IPS DF 19.7 (cell line): ENCODE data around the gene ZMIZ1.

Experiments used
- DNase-seq: peaks from one replicate; pipeline ENCODE4 v3.0.0-alpha.2; 2013; ENCODE audit warnings: low read depth, low spot score

Gene ZMIZ1

DNA sequence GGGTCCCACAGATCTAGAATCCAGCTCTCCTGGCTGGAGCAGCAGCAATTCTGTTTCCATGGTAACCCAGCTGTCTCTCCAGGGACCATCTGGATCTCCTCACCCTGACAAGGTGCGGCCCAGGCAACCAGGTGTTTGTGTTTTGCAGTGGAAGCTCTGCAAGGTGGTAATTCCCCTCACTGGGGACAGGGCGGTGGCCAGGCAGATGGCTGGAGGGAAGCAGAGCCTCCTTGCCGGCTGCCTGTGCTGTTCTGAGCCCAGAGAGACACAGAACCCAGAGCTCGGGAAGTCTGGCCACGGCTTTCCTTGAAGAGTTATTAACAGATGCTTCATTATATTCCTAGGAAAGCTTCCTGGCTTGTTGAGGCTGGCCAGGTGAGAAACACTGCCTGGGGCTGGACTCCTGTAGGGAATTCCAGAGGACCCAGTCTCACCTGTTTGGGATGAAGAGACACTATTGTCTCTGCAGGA, 160.3 kb downstream of the ZMIZ1 start:
- DNase-seq = no peak

DNA sequence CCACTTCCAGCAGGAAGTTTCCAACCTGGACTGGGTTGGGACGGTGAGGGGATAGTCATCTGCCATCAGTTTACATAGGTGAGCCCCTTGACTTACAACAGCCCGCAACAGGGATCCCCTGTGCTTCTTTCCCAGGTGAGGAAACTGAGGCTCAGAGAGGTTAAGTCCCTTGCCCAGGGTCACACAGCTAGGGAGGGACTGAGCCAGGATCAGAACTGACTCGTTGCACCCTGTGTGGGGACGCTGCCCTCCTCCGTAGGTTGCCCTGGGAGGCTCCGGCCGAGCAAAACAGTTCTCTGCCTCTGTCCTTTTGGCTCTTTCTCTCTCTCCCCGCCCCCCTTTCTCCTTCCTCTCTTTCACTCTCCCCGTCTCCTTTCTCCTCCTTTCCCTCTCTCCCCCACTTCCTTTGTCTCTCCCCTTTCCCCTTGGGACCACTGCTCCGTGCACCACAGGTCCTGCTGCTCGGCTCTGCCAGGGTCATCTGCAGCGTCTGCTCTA, 161.1 kb downstream of the ZMIZ1 start:
- DNase-seq = no peak

DNA sequence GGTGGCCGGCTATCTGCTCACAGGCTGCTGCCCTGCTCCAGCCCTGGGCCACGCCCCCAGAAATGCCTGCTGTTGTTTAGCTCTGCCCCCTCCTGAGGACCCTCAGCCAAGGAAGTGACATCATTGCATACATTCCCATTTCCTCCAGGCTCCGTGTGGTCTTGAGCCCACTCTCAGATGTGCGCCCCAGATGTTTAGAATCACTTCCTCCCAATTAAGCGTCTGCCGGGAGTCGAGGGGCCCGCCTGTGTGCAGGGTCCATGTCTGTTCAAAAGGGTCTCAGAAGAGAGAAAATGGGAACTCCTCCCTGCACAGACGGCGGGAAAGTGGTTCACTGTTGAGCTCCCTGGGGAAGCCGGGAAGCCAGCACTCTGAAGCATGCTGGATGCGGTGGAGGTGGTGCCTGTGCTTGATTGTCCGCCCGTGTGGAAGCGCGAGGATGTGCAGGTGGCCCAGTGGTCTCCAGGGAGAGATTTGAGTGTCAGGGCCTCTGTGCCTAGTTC, 161.6 kb downstream of the ZMIZ1 start:
- DNase-seq = no peak

DNA sequence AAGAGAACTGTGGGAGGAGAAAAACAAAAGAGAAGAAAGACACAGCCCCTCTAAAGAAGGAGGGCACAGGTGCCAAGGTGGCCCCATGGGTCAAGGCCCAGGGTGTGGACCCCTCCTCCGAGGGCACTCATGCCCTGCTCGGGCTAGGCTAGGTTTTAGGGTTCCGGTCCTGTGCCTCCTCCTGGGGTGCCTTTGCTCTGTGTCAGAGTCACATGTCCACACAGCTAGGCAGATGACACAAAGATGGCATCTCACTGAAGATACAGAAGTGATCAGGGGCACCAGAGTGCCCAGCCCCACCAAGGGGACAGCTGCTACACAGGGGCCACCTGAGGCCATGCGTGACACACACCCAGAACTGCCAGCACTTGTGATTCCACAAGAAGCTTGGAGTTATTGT, 162.1 kb downstream of the ZMIZ1 start:
- DNase-seq = no peak

DNA sequence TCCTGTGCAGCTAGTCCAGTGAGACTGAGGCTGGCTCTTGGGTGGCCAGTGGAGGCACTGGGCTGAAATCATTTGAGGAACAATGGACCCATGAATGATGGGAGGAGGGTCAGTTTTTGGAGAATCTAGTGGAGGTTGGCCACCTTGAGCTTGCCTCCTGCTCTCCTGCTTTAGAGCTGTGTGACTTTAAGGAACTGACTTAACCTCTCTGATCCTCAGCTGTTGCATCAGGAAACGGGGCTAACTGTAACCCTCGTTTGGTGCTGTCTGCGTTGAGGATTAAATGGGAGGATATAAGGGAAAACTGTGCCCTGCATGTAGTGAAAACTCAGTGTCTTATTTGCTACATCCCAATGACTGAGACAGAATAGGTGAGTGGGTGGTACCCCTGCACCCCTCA, 163.1 kb downstream of the ZMIZ1 start:
- no peak for DNase-seq

DNA sequence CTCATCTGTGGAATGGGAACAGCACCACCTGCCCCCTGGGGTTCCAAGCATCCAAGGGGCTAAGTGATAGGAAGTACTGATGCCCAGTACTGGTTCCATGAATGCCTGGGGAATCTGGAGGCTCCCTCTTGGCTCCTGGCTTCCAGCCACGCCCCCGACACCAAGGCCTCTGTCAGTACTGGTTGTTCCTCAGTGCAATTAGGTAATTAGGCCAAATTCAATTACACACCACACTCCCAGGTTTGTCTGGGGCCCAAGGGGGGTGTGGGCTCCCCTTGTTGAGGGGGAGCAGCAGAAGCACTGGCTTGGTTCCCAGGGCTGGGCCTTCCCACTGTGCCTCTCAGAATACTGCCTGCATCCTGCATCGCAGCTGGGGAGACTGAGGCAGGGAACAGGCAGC, 164.1 kb downstream of the ZMIZ1 start:
- no peak for DNase-seq

DNA sequence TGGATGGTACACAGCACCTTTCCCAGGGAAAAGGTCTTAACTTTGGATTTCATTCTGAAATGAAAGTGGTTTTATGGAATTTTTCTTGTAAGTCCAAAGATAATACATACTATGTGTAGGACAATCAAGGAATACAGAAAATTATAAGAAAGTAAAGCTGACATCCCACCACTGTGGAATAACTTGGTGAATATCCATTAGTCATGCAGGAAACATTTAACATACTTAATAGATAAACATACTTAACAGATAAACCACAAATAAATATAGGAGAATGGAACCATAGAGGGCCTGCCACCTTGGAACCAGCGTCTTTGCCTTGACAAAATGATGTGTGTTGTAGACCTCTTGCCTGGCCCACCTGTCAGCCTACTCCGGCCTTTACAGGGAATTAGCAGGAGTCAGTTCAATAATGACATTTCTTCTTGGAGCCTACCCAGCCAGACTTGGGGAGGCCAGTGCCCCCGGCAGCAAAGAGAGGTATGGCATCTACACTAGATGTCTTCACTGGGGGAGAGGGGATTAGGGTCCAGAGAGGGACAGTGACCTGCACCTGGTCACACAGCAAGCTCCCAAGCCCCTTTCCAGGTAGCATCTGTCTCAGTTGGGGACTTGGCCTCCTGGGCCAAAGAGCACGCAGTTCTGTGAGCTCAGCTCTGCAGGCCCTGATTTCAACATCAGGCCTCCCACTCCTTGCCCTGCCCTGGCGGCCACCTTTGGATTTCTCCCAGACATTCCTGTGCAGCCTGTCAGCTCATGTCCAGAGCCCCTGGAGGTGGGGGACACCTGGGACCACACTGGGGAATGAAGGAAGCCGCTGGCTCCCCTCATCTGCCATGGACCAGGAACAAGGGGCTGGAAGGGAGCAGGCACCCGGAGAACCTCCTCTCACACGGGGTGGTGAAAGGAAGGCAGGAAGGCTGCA, 165.9 kb downstream of the ZMIZ1 start:
- DNase-seq = no peak

DNA sequence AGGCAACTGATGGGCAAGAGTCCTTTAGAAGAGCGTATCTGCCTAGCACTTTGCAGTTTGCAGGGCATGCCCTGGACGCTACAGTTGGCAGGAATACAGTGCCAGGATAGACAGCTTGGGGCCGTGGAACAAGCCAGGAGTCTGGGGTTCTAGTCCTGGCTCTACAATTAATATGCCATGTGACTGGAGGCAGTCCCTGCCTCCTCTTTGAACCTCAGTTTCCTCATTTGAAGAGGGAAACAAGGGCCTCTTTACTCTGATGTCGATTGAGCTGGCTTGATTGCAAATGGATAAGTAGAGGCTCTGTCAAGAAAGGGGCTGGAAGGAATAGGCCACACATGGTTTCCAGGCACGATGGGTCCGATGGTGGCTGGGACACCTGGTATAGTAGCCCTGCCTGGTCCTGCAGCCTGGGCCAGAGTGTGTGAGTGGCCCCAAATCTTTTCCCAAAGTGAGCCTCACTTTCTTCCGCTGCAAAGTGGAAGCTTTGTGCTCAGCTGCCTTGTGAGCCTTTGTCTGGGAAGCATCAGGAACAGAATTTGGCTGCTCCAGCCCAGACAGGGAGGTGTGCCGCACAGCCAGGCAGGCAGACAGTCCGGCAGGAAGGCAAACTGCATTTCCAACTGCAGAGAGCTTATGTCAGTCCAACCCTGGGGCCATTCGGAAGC, 167.1 kb downstream of the ZMIZ1 start:
- DNase-seq = no peak

DNA sequence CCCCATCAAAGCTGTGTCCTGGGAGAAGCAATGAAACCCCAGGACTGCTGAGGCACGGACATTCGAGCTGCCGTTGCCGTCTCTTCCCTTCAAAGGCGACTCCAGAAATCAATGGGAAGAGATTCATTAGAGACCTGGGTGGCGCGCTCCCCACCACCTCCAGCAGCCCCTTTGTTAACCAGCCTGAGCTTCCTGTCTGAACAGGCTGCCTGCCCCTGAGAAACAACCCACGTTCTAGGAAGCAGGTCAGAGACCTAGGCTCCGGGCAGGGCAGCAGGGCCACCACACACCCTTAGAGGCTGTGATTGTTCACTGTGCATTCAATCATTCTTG, 167.6 kb downstream of the ZMIZ1 start:
- no peak for DNase-seq

DNA sequence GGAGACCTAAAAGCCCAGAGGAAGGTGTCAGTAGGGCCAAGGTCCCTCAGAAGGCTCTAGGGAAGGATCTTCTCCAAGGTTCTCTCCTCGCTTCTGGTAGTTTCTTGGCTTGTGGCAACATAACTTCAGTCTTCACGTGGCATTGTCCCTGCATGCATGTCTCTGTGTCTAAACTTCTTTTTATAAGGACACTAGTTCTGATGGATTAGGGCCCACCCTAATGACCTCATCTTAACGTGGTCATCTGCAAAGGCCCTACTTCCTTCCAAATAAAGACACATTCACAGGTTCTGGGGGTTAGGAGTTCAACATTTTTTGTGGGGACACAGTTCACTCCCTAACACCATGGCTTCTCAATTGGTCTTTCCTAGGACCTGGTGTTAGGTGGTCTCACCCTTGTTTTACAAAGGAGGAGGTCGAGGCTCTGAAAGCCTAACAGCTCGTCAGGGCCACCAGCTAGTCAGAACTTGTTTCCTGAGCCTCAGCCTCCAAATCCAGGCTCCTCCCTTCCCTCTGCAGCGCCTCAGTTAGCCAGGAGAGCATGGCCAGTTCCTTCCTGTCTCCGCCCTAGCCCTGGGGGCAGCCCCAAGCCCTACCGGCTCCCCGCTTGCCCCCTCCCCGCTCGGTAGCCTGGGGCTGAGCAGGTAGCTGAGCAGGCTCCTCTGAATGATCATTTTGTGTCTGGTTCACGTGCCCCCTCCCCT, 168.8 kb downstream of the ZMIZ1 start:
- no peak for DNase-seq

DNA sequence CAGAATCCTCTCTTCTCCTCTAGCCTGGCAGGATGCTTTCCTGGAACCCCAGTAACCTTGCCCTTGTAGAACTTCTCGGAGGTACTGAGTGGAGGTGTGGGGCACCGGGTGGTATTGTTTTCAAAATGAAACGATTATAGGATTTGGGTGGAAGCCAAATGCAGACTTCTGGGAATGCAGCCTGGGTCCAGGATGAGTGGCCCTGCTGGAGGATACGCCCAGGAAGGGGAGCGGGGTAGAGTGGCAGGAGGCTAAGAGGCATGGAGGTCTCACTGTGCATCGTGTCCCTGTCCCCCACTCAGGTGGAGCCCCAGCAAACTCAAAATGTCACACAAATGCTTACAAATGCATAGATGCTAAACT, 169.4 kb downstream of the ZMIZ1 start:
- no peak for DNase-seq

DNA sequence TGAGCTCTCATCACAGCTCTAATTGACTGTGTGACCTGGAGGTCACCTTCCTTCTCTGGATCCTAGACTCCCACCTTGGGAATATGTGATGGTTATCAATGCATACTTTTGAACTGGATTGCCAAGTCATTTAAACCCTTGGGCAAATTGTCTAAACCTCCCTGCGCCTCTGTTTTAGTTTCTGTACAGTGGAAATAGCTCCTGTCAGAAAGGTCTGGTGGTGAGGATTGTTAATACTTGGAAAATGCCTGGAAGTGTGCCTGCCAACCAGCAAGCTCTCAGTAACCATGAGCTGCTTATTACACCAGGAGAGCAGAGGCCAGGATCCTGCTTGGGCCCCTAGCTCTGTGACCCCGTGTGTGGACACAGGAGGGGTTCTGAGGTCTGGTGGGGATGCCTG, 169.8 kb downstream of the ZMIZ1 start:
- DNase-seq = no peak

DNA sequence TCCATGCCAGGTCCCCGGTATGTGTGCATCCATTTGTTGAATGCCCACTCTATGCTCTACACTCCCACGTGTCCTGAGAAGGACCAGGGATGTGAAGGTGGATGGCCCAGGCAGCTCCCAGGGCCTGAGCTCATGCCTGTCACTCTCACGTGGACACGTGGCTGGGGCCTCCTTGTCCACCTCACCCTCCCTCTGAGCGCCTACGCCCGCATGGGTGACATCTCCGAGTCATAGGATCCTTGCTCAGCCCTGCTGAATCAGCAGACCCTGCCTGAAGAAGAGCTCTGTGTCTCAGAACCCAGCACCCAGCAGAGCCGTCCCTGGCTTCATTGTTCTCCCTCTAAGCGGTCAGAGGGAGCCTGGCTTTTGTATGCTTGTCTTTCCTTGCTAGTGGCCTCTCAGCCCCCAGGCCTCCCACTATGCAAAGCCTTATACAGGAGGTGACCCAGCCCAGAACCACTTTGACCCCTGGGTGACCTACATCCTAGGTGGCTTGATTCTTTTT, 170.6 kb downstream of the ZMIZ1 start:
- DNase-seq = no peak

DNA sequence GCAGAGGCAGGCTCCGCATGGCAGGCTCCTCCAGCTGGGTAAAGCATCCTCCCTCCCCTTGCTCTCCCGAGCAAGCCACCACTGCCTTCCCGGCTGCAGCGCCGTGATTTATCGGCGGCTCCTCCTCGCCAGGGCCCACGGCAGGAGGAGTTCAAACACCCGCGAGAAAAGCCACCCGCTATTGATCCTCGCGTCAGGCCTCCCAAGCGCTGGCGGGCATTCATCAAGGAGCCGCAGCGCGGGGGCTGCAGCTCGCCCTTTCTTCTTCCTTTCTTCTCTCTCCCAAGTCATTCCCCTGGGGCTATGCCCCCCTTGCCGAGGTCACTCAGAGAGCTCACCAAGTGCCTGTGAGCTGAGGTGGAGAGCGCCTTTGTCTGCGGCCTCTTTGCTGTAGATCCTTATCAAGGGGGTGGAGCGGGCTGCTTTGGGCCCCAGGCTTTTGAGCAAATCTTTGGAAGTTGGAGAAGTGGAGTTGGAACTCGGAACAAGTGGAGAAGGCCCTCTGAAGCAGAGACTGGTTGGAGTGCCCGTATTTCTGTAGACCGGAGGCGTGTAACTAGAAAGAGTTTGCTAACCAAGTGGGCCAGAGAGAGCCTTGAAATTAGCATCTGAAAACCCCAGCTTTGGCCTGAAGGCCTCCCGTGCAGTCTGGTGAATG, 171.3 kb downstream of the ZMIZ1 start:
- DNase-seq = no peak

DNA sequence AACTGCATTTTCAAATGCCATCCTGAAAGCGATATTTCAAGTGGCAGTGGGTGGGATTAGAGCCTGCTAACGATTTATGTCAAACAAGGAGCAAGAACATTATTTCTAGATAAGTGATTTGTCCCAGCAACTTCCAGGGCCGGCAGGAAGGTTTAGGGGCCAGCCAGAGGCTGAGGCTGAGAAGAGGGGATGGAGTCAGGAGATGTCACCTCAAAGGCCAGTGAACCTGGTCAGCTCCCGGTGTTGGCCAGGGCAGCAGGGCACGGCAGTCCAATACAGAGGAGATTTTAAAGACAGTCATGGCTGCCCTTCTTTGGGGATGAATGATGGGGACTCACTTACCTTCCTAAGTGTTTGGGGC, 172.8 kb downstream of the ZMIZ1 start:
- no peak for DNase-seq

DNA sequence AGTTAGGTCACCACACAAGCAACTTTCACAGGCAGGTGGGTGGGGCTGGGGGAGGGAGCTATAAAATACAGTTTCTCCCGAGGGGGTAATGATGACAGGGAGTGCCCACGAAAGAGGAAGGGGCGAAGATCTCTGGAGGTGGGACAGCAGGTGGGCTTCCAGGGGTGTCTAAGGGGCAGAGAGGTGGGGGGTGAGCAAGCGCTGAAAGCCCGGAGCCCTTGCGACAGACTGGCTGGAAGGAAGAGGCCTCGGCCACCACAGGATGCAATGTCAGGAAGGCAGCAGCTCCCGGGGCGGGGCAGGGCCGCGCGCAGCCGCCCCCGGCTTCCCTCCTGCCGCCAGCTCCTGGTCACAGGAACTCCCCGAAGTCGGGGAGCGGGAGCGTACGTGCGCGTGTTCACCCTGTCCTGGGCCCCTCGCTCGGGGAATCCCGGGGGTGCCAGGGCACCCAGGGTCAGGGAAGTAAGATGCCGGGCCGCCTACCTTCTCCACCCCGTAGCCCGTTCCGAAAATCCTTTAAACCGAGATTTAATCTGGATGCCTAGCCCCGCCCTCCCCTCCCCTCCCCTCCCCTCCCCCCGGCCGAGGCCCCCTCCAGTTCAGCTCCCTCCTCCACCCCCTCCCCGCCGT, 173.3 kb downstream of the ZMIZ1 start:
- no peak for DNase-seq

DNA sequence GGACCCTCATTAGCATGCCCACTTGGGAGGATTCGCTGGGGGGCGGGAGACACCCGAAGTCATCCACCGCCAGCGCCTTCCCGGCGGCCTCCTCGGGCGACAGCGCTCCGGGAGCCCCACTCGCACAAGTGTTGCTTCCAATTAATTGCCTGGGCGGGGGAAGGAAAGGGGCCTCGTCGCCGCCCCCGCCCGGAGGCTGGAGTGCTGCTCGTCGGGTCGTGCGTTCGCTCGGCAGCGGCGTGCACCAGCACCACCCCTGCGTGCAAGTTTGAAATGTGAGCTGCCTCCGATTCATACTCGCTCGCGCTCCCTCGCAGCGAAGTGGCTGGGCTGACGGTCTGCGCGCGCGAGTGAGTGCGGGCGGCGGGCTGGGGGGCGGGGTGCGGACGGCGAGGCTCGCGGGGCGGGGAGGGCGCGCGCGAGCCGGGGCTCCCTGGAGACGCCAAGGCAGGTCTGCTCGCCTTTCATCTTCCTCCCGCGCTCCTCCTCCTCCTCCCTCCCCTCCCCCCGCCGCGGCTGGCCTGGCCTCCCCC, 173.9 kb downstream of the ZMIZ1 start:
- no peak for DNase-seq

DNA sequence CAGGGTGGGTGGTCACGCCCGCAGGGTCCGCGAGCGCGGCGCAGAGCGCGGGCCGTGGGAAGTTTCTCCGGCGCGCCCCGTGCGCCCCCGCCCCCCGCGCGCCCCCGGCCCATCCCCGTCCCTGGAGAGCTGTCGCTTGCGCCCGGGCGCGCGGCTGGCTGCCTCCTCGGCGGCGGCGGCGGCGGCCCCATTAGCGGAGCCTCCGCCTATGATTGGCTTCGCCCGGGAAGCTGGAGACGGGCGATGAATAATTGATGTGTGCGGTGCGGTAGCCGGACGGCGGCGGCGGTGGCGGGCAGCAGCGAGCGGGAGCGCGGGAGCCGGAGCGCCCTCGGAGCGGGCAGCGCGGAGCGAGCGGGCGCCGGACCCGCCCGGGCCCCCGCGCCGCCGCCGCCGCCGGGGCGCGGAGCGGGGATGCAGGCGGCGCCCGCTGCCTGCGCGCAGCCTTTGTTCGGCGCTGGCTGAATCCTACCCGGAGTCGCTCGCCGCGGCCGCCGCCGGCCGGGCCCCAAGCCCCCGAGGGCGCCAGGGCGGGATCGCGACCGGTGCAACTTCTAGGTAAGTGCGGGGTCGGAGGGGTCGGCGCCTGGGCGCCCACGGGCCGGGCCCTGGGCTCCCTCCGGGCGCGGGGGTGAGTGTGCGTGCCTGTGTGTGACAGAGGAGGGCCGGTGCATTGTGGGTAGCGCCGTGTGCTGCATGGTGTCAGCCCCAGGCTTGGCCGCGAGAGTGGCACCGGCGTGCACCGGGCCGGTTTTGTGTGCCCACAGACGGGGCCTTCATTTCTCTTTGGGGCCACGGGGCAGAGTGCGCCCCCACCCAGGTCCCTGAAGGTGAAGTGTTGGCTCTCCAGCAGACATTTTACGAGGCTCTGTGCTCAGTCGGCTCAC, 174.7 kb downstream of the ZMIZ1 start:
- no peak for DNase-seq

DNA sequence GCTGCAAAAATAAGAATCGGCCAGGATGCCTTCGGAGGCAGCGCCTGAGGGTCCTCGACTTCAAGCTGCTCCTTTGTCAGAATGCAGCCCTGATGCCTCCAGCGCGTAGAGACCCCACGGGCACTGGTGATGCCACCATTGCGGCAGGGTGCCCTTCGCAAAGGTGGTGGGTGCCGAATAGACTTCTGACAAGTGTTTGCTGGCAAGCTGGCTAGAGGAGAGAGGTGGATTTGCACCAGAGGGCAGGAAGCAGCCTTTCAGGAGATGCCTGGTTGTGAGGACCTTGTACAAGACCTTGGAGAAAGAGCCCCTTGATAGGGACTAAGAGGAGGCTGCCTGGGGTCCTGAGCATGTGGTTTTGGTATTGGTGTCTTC, 175.3 kb downstream of the ZMIZ1 start:
- no peak for DNase-seq
